GM18909 (cell line): ENCODE data around the gene TXNRD2.
"Not testable (repeated sequence)": the region's sequence is repeated elsewhere in the genome, so short reads cannot be mapped to it uniquely, and the experiment has no call there.

Source experiments
- ATAC-seq: cut with Tn5 transposase; IDR thresholded peaks from one replicate; pipeline ENCODE4 v1.9.1; 2021; ENCODE audit warnings: mild to moderate bottlenecking; ENCODE audit not compliant: unreplicated experiment, poor library complexity

TXNRD2 gene

GRCh38 chr22:19930551-19931486, 10.8 kb downstream of the TXNRD2 start:
- ATAC-seq = no peak

- ATAC-seq = no peak
Measured at GRCh38 chr22:19929586-19930550, 11.8 kb downstream of the TXNRD2 start.

GRCh38 chr22:19928207-19928606, 13.4 kb downstream of the TXNRD2 start:
- no peak for ATAC-seq

GRCh38 chr22:19927696-19928095, 13.9 kb downstream of the TXNRD2 start:
- no peak for ATAC-seq

GRCh38 chr22:19926028-19926427, 15.6 kb downstream of the TXNRD2 start:
- not testable (repeated sequence) for ATAC-seq

GRCh38 chr22:19923914-19924513, 17.6 kb downstream of the TXNRD2 start:
- ATAC-seq = no peak

GRCh38 chr22:19921544-19922081, 20.0 kb downstream of the TXNRD2 start:
- no peak for ATAC-seq

- no peak for ATAC-seq
Measured at GRCh38 chr22:19919701-19920363, 21.8 kb downstream of the TXNRD2 start.

- no peak for ATAC-seq
Measured at GRCh38 chr22:19918332-19919106, 23.1 kb downstream of the TXNRD2 start.

- no peak for ATAC-seq
Measured at GRCh38 chr22:19917389-19918138, 24.1 kb downstream of the TXNRD2 start.

- ATAC-seq = no peak
Measured at GRCh38 chr22:19916941-19917340, 24.7 kb downstream of the TXNRD2 start.

GRCh38 chr22:19916006-19916405, 25.6 kb downstream of the TXNRD2 start:
- ATAC-seq = no peak

- ATAC-seq = no peak
Measured at GRCh38 chr22:19915287-19915954, 26.2 kb downstream of the TXNRD2 start.

GRCh38 chr22:19914201-19914943, 27.2 kb downstream of the TXNRD2 start:
- ATAC-seq = no peak

GRCh38 chr22:19913337-19913936, 28.2 kb downstream of the TXNRD2 start:
- no peak for ATAC-seq

- no peak for ATAC-seq
Measured at GRCh38 chr22:19912271-19912999, 29.2 kb downstream of the TXNRD2 start.
